Stimulated activated CD4-positive, alpha-beta T cell treated with anti-CD3 and anti-CD28 coated beads, Interleukin-1b, Interleukin-23, amount 100 ng/mL, for 48 hours (primary cell): ENCODE data around the gene C2CD4D.

Source experiments
- DNase-seq: peaks from one replicate; pipeline ENCODE4 v3.0.0-alpha.2; 2020

Gene C2CD4D

GRCh38 chr1:151811181-151811580 lies 28.4 kb downstream of the C2CD4D start:
- no peak for DNase-seq

DNA sequence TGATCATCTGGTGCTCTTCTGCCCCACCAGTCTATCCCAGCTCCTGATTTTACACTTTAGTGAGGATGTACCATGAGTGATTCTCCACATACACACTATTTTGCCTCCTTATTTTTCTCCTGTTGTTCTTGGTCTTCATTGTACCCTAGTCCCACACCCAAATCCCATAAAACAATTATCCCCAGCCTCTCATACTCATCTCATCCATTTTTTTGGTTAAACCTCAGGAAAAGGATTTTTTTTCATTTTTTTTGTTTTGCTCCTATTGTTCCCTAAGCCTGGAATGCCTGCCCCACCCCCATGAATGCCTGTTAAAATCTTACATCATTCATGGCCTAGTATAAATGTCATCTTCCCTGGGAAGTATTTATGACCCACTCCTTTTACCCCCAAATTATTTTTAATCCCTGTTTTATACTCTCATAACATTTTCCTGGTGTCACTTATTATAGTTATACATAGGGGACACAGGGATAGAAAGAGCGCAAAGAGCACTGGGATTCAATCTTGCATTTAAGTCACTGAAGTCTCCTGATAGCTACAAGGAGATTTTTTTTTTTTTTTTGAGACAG lies 29.5 kb downstream of the C2CD4D start:
- no peak for DNase-seq

DNA sequence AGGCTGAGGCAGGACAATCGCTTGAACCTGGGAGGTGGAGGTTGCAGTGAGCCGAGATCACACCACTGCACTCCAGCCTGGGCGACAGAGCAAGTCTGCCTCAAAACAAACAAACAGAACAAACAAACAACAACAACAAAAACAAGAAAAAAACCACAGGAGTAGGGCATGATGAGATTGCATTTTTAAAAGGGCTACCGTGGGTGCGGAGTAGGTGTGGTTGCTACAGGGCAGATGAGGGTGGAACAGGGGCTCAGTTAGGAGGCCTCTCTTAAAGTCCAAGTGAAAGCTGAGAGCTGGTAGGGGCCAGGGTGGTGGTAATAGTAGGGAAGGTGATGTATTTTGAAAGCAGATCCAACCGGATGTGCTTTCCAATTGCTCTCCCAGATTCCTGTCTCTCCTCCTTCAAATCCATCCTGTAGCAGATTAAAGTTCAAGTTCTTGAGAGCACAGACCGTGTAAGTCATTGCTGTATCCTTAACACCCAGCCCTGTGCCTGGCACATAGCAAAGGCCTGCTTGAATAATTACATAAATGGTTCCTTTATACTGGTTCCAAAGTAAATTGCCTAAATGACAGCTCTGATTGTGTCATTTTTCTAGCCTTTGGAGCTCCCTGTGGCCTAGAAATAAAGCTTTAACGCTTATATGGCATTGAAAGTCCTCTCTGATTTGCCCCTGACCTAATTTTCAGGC lies 30.2 kb downstream of the C2CD4D start:
- DNase-seq = no peak

DNA sequence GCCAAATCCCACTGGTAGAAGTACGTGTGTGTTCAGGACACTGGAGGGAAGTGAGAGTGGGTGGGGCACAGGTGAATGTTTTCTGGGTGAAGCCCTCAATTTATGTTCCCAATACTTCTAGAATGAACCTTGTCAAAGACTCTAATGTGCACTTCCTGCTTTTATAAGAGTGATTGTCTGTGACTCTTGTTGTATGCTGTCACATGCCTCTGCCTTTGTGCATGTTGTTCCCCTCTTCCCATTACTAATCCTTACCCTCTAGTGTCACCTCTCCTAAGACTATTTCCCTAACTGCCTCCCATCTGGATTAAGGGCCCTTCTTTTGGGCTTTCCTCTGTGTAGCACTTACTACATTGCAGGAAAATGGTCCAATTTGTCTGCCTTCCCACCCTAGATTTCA lies 31.9 kb downstream of the C2CD4D start:
- DNase-seq = no peak

DNA sequence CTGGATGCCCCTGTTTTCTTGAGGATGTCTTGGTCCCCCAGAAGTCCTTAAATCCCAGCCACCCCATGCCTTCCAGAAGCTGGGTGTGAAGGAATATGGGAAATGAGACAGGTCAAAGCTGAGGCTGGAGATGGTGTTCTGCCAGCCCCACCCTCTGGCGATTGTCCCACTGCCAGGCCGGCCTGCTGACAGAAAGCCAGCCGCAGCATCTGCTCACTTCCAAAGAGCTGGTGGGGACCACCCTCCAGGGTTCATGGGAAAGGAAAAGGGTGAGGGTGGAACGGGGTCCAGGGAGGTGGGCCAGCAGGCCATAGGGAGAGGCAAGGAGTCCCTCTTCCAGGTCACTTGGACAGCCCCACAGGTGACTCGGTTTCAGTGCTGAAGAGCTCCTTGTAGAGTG lies 32.5 kb downstream of the C2CD4D start:
- no peak for DNase-seq

GRCh38 chr1:151806170-151806569 lies 33.5 kb downstream of the C2CD4D start:
- DNase-seq = no peak

- DNase-seq = no peak
Observed at GRCh38 chr1:151805066-151805820, 34.4 kb downstream of the C2CD4D start, which contains the start of gene LINGO4. LINGO4 (minus strand) TSS chr1:151805419; CDS start chr1:151802704, 2,715 bp downstream.

DNA sequence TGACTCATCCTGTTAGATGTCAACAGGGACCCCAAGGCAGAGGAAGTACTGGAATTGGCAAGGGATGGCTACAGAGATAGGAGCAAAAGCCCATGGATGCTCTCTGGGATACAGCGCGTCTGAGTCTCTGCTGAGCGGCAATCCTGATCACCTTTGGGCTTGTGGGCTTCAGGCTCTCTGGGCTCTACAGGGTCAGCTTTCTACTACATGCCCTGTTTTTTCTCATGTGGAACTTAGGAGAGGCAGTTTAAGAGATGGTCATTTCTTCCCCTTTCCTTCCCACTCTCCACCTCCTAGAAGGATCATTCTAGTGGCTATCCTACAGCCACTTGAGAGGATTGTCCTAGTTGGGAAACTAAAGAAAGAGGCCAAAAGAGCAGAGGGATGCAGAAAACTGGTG lies 35.7 kb downstream of the C2CD4D start:
- DNase-seq = no peak

- no peak for DNase-seq
Observed at GRCh38 chr1:151803164-151803563, 36.5 kb downstream of the C2CD4D start.

GRCh38 chr1:151802372-151802771 lies 37.2 kb downstream of the C2CD4D start:
- DNase-seq = no peak

DNA sequence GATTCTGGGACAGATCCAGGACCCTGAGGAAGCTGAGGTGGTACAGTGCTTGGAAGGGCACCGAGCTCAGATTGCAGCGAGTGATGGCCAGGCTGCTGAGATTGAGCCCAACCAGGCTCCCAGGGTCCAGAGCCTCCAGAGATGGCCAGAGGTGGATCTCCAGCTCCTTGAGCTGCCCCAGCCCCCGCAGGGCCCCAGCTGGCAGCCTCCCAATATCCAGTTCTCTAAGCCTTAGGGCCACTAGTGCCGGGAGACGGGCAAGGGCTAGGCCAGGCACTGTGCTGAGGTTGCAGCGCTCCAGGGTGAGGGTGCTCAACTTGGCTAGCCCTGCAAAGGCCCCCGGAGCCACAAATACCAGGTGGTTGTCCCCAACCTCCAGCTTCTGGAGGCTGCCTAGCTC lies 37.8 kb downstream of the C2CD4D start:
- DNase-seq = no peak

DNA sequence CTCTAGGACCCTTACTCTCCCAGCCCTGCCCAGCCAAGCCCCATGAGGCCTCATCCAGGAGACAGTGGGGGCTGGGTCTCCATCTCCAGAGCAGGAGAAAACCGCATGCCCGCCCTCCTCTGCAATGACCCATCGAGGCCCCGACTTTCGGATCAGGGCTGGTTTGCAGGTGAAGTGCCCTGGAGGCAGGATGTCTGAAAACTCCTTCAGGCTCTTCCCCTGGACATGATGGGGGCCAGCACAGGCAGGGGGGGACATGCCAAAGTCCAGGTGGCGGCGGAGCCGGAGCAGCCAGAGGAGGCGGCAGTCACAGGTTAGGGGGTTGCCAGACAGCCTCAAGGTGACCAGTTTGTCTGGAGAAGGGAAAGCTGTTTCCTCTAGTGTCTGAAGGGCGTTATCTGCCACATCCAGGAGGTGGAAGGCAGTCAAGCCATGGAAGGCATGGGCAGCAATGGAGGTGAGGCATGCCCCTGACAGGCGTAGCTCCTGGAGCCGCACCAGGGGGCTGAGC lies 38.3 kb downstream of the C2CD4D start:
- no peak for DNase-seq

DNA sequence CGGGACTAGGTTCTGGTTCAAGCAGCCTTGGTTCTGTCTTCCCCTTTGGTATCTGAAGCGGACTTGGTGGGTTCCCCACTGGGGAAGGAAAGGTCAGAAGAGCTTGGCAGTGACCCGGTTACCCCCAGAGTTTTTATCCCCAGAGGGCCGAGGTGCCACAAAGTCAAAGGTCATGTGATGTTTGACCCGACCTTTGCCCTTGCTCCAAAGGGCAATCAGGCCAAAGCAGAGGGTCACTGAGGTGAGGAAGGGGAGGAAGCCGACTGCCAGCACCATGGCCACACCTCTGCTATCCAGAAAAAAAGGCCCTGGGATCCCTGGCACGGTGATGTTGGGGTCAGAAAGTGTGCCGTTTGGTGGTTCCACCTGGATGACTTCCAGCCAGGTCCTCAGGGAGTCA lies 38.8 kb downstream of the C2CD4D start:
- no peak for DNase-seq

DNA sequence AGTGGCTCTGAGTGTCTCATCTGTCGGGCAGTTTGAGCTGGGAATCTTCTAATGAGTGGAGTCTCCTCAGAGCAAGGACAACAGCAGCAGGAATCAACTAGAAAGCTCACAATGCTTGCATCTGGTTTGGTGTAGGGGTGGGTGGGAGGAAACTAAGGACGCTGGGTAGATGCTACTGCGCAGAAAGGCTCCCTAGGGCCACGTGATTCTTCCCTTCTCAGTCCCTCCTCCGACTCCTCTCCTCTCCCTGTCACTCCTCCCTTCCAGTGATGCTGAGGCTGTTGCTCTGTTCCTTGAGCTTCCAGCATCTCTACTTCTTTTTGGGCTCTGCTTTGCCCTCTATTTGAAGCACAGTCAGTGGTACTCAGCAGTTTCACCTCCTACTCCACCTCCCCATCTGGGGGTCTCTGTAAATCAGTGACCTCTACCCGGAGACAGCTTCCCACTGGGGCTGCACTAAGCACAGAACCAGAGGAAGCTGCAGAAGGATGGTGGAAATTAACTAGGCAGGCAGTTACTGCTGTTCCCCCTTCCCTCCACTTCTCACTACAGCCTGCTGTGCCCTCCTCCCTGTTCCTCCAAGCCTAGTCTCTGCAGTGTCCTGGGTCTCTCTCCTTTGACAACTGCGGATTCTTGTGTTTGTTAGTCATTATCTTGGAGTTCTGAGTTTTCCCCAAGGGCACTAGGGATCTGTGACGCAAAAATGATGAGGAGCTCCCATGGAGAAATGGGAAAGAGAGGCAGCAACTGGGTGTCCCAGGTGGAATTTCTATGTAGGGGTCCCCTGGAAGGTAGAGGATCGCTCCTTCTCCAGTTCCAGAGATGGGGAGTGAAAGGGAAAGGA lies 40.2 kb downstream of the C2CD4D start:
- no peak for DNase-seq

GRCh38 chr1:151798571-151798970 lies 41.0 kb downstream of the C2CD4D start:
- no peak for DNase-seq

- no peak for DNase-seq
Observed at GRCh38 chr1:151790940-151791651, 48.5 kb downstream of the C2CD4D start.

- DNase-seq = peak; percentile 99
Observed at GRCh38 chr1:151790071-151790939, 49.3 kb downstream of the C2CD4D start, which contains the start of gene TDRKH. TDRKH (minus strand) TSS chr1:151790500; CDS start chr1:151783022, 7,478 bp downstream.
